ENCODE data around the gene PRSS33. TPM values are rescaled to one million over a fixed set of nuclear protein-coding genes. Genes with fewer than 3 reads are reported as not detected.

The PRSS33 gene
- total and polyA plus RNA-seq, 2 donors from 2014 or later, result not detected

GRCh38 chr16:2753733-2754020 is 33.7 kb downstream of the PRSS33 start:
- peak overlapping the region; percentile 63 to 86 (median 70) for H3K9ac ChIP-seq (ENCODE audit: low read length in 3 of 3)
- FAIRE-seq (no peak), DNase-seq (peak in 2 of 5 donors; percentile 29 to 36)
- H3K4me3 ChIP-seq (ENCODE audit: low read length in 3 of 3), result peak overlapping the region; percentile 77 to 89 (median 89)
- no peak for TF ChIP-seq CTCF (IDR thresholded peaks at IDR 0.05; ENCODE audit: borderline replicate concordance, extremely low read depth, insufficient read depth)
- intact Hi-C loops (cut with DNase I), result no loop called here
- no peaks in the 10 kb centered on the region for H3K27me3 ChIP-seq (ENCODE audit: control insufficient read depth, insufficient read depth, low read length)
- H3K9me3 ChIP-seq (ENCODE audit: control insufficient read depth in 2 of 3, insufficient read depth in 1 of 3, low read length in 3 of 3), result peaks cover 0 to 5% (median 0%) of the 10 kb centered on the region in 3 donors
- H3K4me1 ChIP-seq (ENCODE audit: control insufficient read depth in 2 of 3, insufficient read depth in 2 of 3, low read depth in 1 of 3, low read length in 3 of 3), result peaks cover 0 to 28% (median 9%) of the 10 kb centered on the region in 3 donors
- peak overlapping the region in 1 of 2 donors; percentile 100 for H3K27ac ChIP-seq (ENCODE audit: low read depth in 2 of 2, low read length in 2 of 2)
- peaks cover 4 to 19% (median 14%) of the 10 kb centered on the region in 3 donors for H3K36me3 ChIP-seq (ENCODE audit: control insufficient read depth in 2 of 3, insufficient read depth in 3 of 3, low read length in 3 of 3)

GRCh38 chr16:2752850-2753732 is 34.3 kb downstream of the PRSS33 start:
- FAIRE-seq, result no peak
- peak overlapping the region; percentile 100 for H3K27ac ChIP-seq (ENCODE audit: low read depth in 2 of 2, low read length in 2 of 2)
- intact Hi-C loops (cut with DNase I), result no loop called here
- TF ChIP-seq CTCF (IDR thresholded peaks at IDR 0.05; ENCODE audit: borderline replicate concordance, extremely low read depth, insufficient read depth), result no peak
- H3K27me3 ChIP-seq (ENCODE audit: control insufficient read depth, insufficient read depth, low read length), result no peaks in the 10 kb centered on the region
- H3K4me3 ChIP-seq (ENCODE audit: low read length in 3 of 3), result peak overlapping the region; percentile 77 to 89 (median 89)
- peak overlapping the region; percentile 63 to 96 (median 70) for H3K9ac ChIP-seq (ENCODE audit: low read length in 3 of 3)
- H3K9me3 ChIP-seq (ENCODE audit: control insufficient read depth in 2 of 3, insufficient read depth in 1 of 3, low read length in 3 of 3), result peaks cover 0 to 5% (median 0%) of the 10 kb centered on the region in 3 donors
- DNase-seq, result peak in 3 of 5 donors; percentile 89 to 93 (median 92)
- H3K36me3 ChIP-seq (ENCODE audit: control insufficient read depth in 2 of 3, insufficient read depth in 3 of 3, low read length in 3 of 3), result peaks cover 0 to 14% (median 9%) of the 10 kb centered on the region in 3 donors
- peaks cover 0 to 28% (median 9%) of the 10 kb centered on the region in 3 donors for H3K4me1 ChIP-seq (ENCODE audit: control insufficient read depth in 2 of 3, insufficient read depth in 2 of 3, low read depth in 1 of 3, low read length in 3 of 3)

GRCh38 chr16:2752035-2752849 is 35.1 kb downstream of the PRSS33 start, which contains the start of gene SRRM2:
Gene SRRM2, plus strand, starts transcription at chr16:2752638. Its CDS starts 3,727 bp downstream, at chr16:2756365.
- peaks cover 0 to 5% (median 0%) of the 10 kb centered on the region in 3 donors for H3K9me3 ChIP-seq (ENCODE audit: control insufficient read depth in 2 of 3, insufficient read depth in 1 of 3, low read length in 3 of 3)
- H3K4me3 ChIP-seq (ENCODE audit: low read length in 3 of 3), result peak within 1 kb of the TSS; percentile 77 to 99 (median 98)
- H3K9ac ChIP-seq (ENCODE audit: low read length in 3 of 3), result peak within 1 kb of the TSS; percentile 91 to 97 (median 96)
- H3K27ac ChIP-seq (ENCODE audit: low read depth in 2 of 2, low read length in 2 of 2), result peak within 1 kb of the TSS; percentile 100
- no peaks in the 10 kb centered on the region for H3K27me3 ChIP-seq (ENCODE audit: control insufficient read depth, insufficient read depth, low read length)
- intact Hi-C loops (cut with DNase I), result no loop called here
- FAIRE-seq (no peak), DNase-seq (peak; percentile 97 to 99 (median 98))
- peaks cover 0 to 28% (median 9%) of the 10 kb centered on the region in 3 donors for H3K4me1 ChIP-seq (ENCODE audit: control insufficient read depth in 2 of 3, insufficient read depth in 2 of 3, low read depth in 1 of 3, low read length in 3 of 3)
- H3K36me3 ChIP-seq (ENCODE audit: control insufficient read depth in 2 of 3, insufficient read depth in 3 of 3, low read length in 3 of 3), result peaks cover 0 to 7% (median 5%) of the 10 kb centered on the region in 3 donors
- TF ChIP-seq CTCF (IDR thresholded peaks at IDR 0.05; ENCODE audit: borderline replicate concordance, extremely low read depth, insufficient read depth), result no peak
